Measurements from ENCODE around the gene IQSEC1. TPM values are rescaled to one million over a fixed set of nuclear protein-coding genes. Genes with fewer than 3 reads are reported as not detected.

The IQSEC1 gene
- total RNA-seq, 1 experiment from 2014 or later = 4.9 TPM

- no peak for DNase-seq (ENCODE audit: low read depth)
These were observed 4.8 kb downstream of the IQSEC1 start for GRCh38 chr3:13068269-13069010.

- no peak for DNase-seq (ENCODE audit: low read depth)
These were observed 5.5 kb downstream of the IQSEC1 start for GRCh38 chr3:13067778-13068177.

- no peak for DNase-seq (ENCODE audit: low read depth)
These were observed 6.4 kb downstream of the IQSEC1 start for GRCh38 chr3:13066834-13067233.

- no peak for DNase-seq (ENCODE audit: low read depth)
These were observed 7.0 kb downstream of the IQSEC1 start for GRCh38 chr3:13066236-13066635.

- no peak for DNase-seq (ENCODE audit: low read depth)
These were observed 7.5 kb downstream of the IQSEC1 start for GRCh38 chr3:13065727-13066126.

GRCh38 chr3:13064964-13065363 lies 8.3 kb downstream of the IQSEC1 start:
- DNase-seq (ENCODE audit: low read depth) = peak; percentile 27

- no peak for DNase-seq (ENCODE audit: low read depth)
These were observed 8.9 kb downstream of the IQSEC1 start for GRCh38 chr3:13064159-13064868.

- peak; percentile 42 for DNase-seq (ENCODE audit: low read depth)
These were observed 10.0 kb downstream of the IQSEC1 start for GRCh38 chr3:13063225-13063624.

GRCh38 chr3:13062647-13063046 lies 10.6 kb downstream of the IQSEC1 start:
- no peak for DNase-seq (ENCODE audit: low read depth)

- no peak for DNase-seq (ENCODE audit: low read depth)
These were observed 12.8 kb downstream of the IQSEC1 start for GRCh38 chr3:13060341-13060910.

GRCh38 chr3:13058346-13059120 lies 14.7 kb downstream of the IQSEC1 start:
- no peak for DNase-seq (ENCODE audit: low read depth)

GRCh38 chr3:13057282-13058040 lies 15.8 kb downstream of the IQSEC1 start:
- DNase-seq (ENCODE audit: low read depth) = no peak

GRCh38 chr3:13055634-13056033 lies 17.6 kb downstream of the IQSEC1 start:
- no peak for DNase-seq (ENCODE audit: low read depth)

- DNase-seq (ENCODE audit: low read depth) = no peak
These were observed 18.6 kb downstream of the IQSEC1 start for GRCh38 chr3:13054341-13055285.

GRCh38 chr3:13053893-13054292 lies 19.3 kb downstream of the IQSEC1 start:
- no peak for DNase-seq (ENCODE audit: low read depth)

GRCh38 chr3:13053420-13053819 lies 19.8 kb downstream of the IQSEC1 start:
- DNase-seq (ENCODE audit: low read depth) = no peak

- DNase-seq (ENCODE audit: low read depth) = no peak
These were observed 20.9 kb downstream of the IQSEC1 start for GRCh38 chr3:13052191-13052820.

GRCh38 chr3:13051581-13051980 lies 21.6 kb downstream of the IQSEC1 start:
- no peak for DNase-seq (ENCODE audit: low read depth)

- no peak for DNase-seq (ENCODE audit: low read depth)
These were observed 22.2 kb downstream of the IQSEC1 start for GRCh38 chr3:13051066-13051465.

GRCh38 chr3:13050446-13050845 lies 22.8 kb downstream of the IQSEC1 start:
- no peak for DNase-seq (ENCODE audit: low read depth)

All from Daoy (cell line).